Naive thymus-derived CD4-positive, alpha-beta T cell (primary cell): Measurements from ENCODE around the gene SLC40A1. TPM values are rescaled to one million over a fixed set of nuclear protein-coding genes. Genes with fewer than 3 reads are reported as not detected.
A peak's percentile ranks its signal among the peaks of the same experiment; 100 is the strongest.

Experiments
- ATAC-seq: fragments of 150-1000 bp; cut with Tn5 transposase; 2 replicates; pipeline ENCODE4 v1.10.0; 2021; ENCODE audit warnings: mild to moderate bottlenecking, moderate library complexity
- CTCF ChIA-PET: fragments of 350-600 bp; sonication (Branson Sonifier 250); formaldehyde crosslinking; loops from one replicate; lab custom pipeline; 2021; ENCODE audit warnings: antibody characterized with exemption; lab: Charles Lee
- POLR2A ChIA-PET: fragments of 350-600 bp; sonication (Branson Sonifier 250); formaldehyde crosslinking; loops from one replicate; lab custom pipeline; 2021; ENCODE audit warnings: antibody characterized with exemption, inconsistent platforms; lab: Charles Lee
- DNase-seq, 9 donors: peaks; one replicate each; pipeline versions ENCODE4 v3.0.0 to v3.0.0-alpha.2; 2020 to 2022; ENCODE audit warnings: mixed read lengths in 1 of 9
- H3K27ac ChIP-seq: one replicate; pipeline ENCODE4 v1.7.0; 2013; ENCODE audit warnings: mild to moderate bottlenecking, low read depth, low read length, moderate library complexity
- H3K27me3 ChIP-seq, 2 donors: one replicate each; pipeline ENCODE4 v1.7.0; 2013; ENCODE audit warnings: low read length in 2 of 2, mild to moderate bottlenecking in 2 of 2, moderate library complexity in 2 of 2; ENCODE audit not compliant: control insufficient read depth in 2 of 2, insufficient read depth in 2 of 2
- H3K36me3 ChIP-seq, 3 experiments: 1 replicate in 2 of 3; 2 replicates in 1 of 3; pipeline ENCODE4 v1.7.0; 2013; ENCODE audit warnings: low read length in 3 of 3, mild to moderate bottlenecking in 3 of 3, moderate library complexity in 1 of 3; ENCODE audit not compliant: insufficient read depth in 3 of 3, control insufficient read depth in 2 of 3
- H3K4me1 ChIP-seq, 2 donors: one replicate each; pipeline ENCODE4 v1.7.0; 2013; ENCODE audit warnings: low read length in 2 of 2, mild to moderate bottlenecking in 2 of 2, moderate library complexity in 1 of 2; ENCODE audit not compliant: control insufficient read depth in 2 of 2, insufficient read depth in 2 of 2
- H3K4me3 ChIP-seq: 2 replicates; pipeline ENCODE4 v1.7.0; 2013; ENCODE audit warnings: mild to moderate bottlenecking, low read length
- H3K9me3 ChIP-seq, 3 experiments: 1 replicate in 2 of 3; 2 replicates in 1 of 3; pipeline ENCODE4 v1.7.0; 2013; ENCODE audit warnings: low read length in 3 of 3; ENCODE audit not compliant: control insufficient read depth in 2 of 3
- H3K27ac Mint-ChIP-seq, 9 donors: one replicate each; pipeline ENCODE4 v1.8.0; 2020 to 2022; ENCODE audit warnings: mixed read lengths in 9 of 9, mild to moderate bottlenecking in 8 of 9, moderate library complexity in 5 of 9, inconsistent platforms in 2 of 9
- H3K27me3 Mint-ChIP-seq, 5 donors: one replicate each; pipeline ENCODE4 v1.8.0; 2021 to 2022; ENCODE audit warnings: mixed read lengths in 5 of 5, mild to moderate bottlenecking in 1 of 5
- H3K36me3 Mint-ChIP-seq, 5 donors: one replicate each; pipeline ENCODE4 v1.8.0; 2020 to 2022; ENCODE audit warnings: mixed read lengths in 5 of 5, mild to moderate bottlenecking in 3 of 5, inconsistent platforms in 1 of 5
- H3K4me1 Mint-ChIP-seq, 7 donors: one replicate each; pipeline ENCODE4 v1.8.0; 2020 to 2022; ENCODE audit warnings: mixed read lengths in 7 of 7, mild to moderate bottlenecking in 3 of 7, inconsistent platforms in 1 of 7
- H3K4me3 Mint-ChIP-seq, 10 donors: one replicate each; pipeline ENCODE4 v1.8.0; 2020 to 2022; ENCODE audit warnings: mild to moderate bottlenecking in 10 of 10, mixed read lengths in 10 of 10, moderate library complexity in 6 of 10, inconsistent platforms in 2 of 10
- H3K9me3 Mint-ChIP-seq, 11 donors: one replicate each; pipeline ENCODE4 v1.8.0; 2020 to 2022; ENCODE audit warnings: mixed read lengths in 11 of 11, mild to moderate bottlenecking in 4 of 11, inconsistent platforms in 1 of 11, moderate library complexity in 1 of 11
- intact Hi-C, 2 donors: fragments of 100-400 bp; cut with micrococcal nuclease; formaldehyde crosslinking; loops; one replicate each; pipeline ENCODE4 v1.15.1; 2023
- polyA plus RNA-seq, 2 donors: library from polyadenylated mRNA; unstranded; fragments of 300-500 nt; fragmentation: Illumina TruSeq; gene quantifications; one replicate each; pipeline ENCODE4 v1.2.3, GENCODE V29; 2021
- total RNA-seq, 6 experiments: library from RNA in 5 of 6; stranded (reverse) in 5 of 6; gene quantifications; 1 replicate in 5 of 6; 2 replicates in 1 of 6; pipeline ENCODE4 v1.2.3 and lab custom pipeline; 2021 to 2026

The SLC40A1 gene
- total and polyA plus RNA-seq, 7 experiments from 2014 or later, result 4.2 to 117 (median 36.1) TPM

GRCh38 chr2:189578272-189578950 is 2.2 kb downstream of the SLC40A1 start:
- peak overlapping the region in 9 of 10 donors; percentile 5 to 100 (median 92) for H3K4me3 Mint-ChIP-seq
- ChIA-PET CTCF (interaction anchor here (0.6 kb wide), 1 partner anchor 120 kb away, joined by 5 read pairs; no protein-coding TSS in a partner anchor), POLR2A (interaction anchor here (3.4 kb wide), 1 partner anchor 8 kb away, joined by 40 read pairs; no protein-coding TSS in a partner anchor)
- no peaks in the 10 kb centered on the region for H3K9me3 Mint-ChIP-seq
- DNase-seq (no peak), ATAC-seq (no peak)
- H3K36me3 Mint-ChIP-seq, result peaks cover 3 to 20% (median 10%) of the 10 kb centered on the region in 5 donors
- peaks cover 0 to 24% of the 10 kb centered on the region in 2 donors for H3K4me1 ChIP-seq
- H3K27me3 ChIP-seq, result peaks cover 0 to 5% of the 10 kb centered on the region in 2 donors
- peak overlapping the region in 7 of 9 donors; percentile 3 to 98 (median 83) for H3K27ac Mint-ChIP-seq
- H3K36me3 ChIP-seq, result no peaks in the 10 kb centered on the region
- H3K4me1 Mint-ChIP-seq, result peaks cover 24 to 86% (median 73%) of the 10 kb centered on the region in 7 donors
- no peaks in the 10 kb centered on the region for H3K9me3 ChIP-seq
- H3K4me3 ChIP-seq, result no peak overlapping the region
- H3K27ac ChIP-seq, result peak overlapping the region; percentile 16
- intact Hi-C loops, result loop anchor here in 1 of 2 donors (10.0 kb wide), 1 partner anchor 1066 kb away; the partner anchor contains the start of gene NAB1
- H3K27me3 Mint-ChIP-seq, result peaks cover 0 to 36% (median 0%) of the 10 kb centered on the region in 5 donors

GRCh38 chr2:189577121-189577520 is 3.5 kb downstream of the SLC40A1 start:
- ChIA-PET POLR2A (interaction anchor here (0.7 kb wide), 2 partner anchors 11 kb away, joined by 3 to 6 read pairs; no protein-coding TSS in a partner anchor), CTCF (no interaction called here)
- peak overlapping the region in 8 of 9 donors; percentile 56 to 98 (median 80) for H3K27ac Mint-ChIP-seq
- Histone ChIP-seq H3K4me1 (peaks cover 0 to 24% of the 10 kb centered on the region in 2 donors), H3K27ac (no peak overlapping the region), H3K9me3 (no peaks in the 10 kb centered on the region), H3K27me3 (peaks cover 0 to 5% of the 10 kb centered on the region in 2 donors), H3K36me3 (no peaks in the 10 kb centered on the region), H3K4me3 (no peak overlapping the region)
- ATAC-seq (no peak), DNase-seq (no peak)
- H3K4me1 Mint-ChIP-seq, result peaks cover 19 to 92% (median 77%) of the 10 kb centered on the region in 7 donors
- no peaks in the 10 kb centered on the region for H3K9me3 Mint-ChIP-seq
- intact Hi-C loops, result loop anchor here in 1 of 2 donors (10.0 kb wide), 1 partner anchor 1068 kb away; the partner anchor contains the start of gene NAB1
- peak overlapping the region in 8 of 10 donors; percentile 2 to 100 (median 52) for H3K4me3 Mint-ChIP-seq
- peaks cover 0 to 24% (median 0%) of the 10 kb centered on the region in 5 donors for H3K27me3 Mint-ChIP-seq
- peaks cover 3 to 33% (median 18%) of the 10 kb centered on the region in 5 donors for H3K36me3 Mint-ChIP-seq

GRCh38 chr2:189576396-189576795 is 4.2 kb downstream of the SLC40A1 start:
- Mint-ChIP-seq H3K36me3 (peaks cover 3 to 34% (median 19%) of the 10 kb centered on the region in 5 donors), H3K27me3 (peaks cover 0 to 17% (median 0%) of the 10 kb centered on the region in 5 donors), H3K27ac (peak overlapping the region in 7 of 9 donors; percentile 2 to 98 (median 61)), H3K4me1 (peaks cover 12 to 86% (median 71%) of the 10 kb centered on the region in 7 donors), H3K4me3 (peak overlapping the region in 5 of 10 donors; percentile 5 to 100 (median 18)), H3K9me3 (no peaks in the 10 kb centered on the region)
- Histone ChIP-seq H3K4me1 (peaks cover 0 to 17% of the 10 kb centered on the region in 2 donors), H3K27ac (peak overlapping the region; percentile 22), H3K36me3 (no peaks in the 10 kb centered on the region), H3K27me3 (peaks cover 0 to under 1% of the 10 kb centered on the region in 2 donors), H3K9me3 (no peaks in the 10 kb centered on the region), H3K4me3 (no peak overlapping the region)
- ATAC-seq (no peak), DNase-seq (no peak)
- POLR2A ChIA-PET, result interaction anchor here (0.7 kb wide), 2 partner anchors 10 to 13 kb away, joined by 3 read pairs; no protein-coding TSS in a partner anchor
- CTCF ChIA-PET, result no interaction called here
- intact Hi-C loops, result loop anchor here in 1 of 2 donors (10.0 kb wide), 1 partner anchor 1068 kb away; the partner anchor contains the start of gene NAB1

- DNase-seq (peak in 3 of 9 donors; percentile 10 to 26 (median 18)), ATAC-seq (peak; percentile 40)
- H3K27me3 Mint-ChIP-seq, result peaks cover 0 to 10% (median 0%) of the 10 kb centered on the region in 5 donors
- H3K4me3 Mint-ChIP-seq, result peak overlapping the region in 8 of 10 donors; percentile 18 to 100 (median 48)
- Histone ChIP-seq H3K9me3 (no peaks in the 10 kb centered on the region), H3K4me3 (no peak overlapping the region), H3K27me3 (no peaks in the 10 kb centered on the region), H3K27ac (peak overlapping the region; percentile 55), H3K4me1 (peaks cover 0 to 16% of the 10 kb centered on the region in 2 donors), H3K36me3 (no peaks in the 10 kb centered on the region)
- peak overlapping the region in 8 of 9 donors; percentile 61 to 98 (median 87) for H3K27ac Mint-ChIP-seq
- intact Hi-C loops, result loop anchor here in 1 of 2 donors (10.0 kb wide), 1 partner anchor 1070 kb away; the partner anchor contains the start of gene NAB1
- POLR2A ChIA-PET, result no interaction called here
- no peaks in the 10 kb centered on the region for H3K9me3 Mint-ChIP-seq
- CTCF ChIA-PET, result interaction anchor here (0.5 kb wide), 1 partner anchor 186 kb away, joined by 3 read pairs; no protein-coding TSS in a partner anchor
- H3K36me3 Mint-ChIP-seq, result peaks cover 6 to 34% (median 19%) of the 10 kb centered on the region in 5 donors
- peaks cover 4 to 87% (median 70%) of the 10 kb centered on the region in 7 donors for H3K4me1 Mint-ChIP-seq
Measured at GRCh38 chr2:189574793-189575475, 5.7 kb downstream of the SLC40A1 start.

- DNase-seq (no peak), ATAC-seq (no peak)
- H3K36me3 ChIP-seq, result no peaks in the 10 kb centered on the region
- peak overlapping the region in 1 of 10 donors; percentile 14 for H3K4me3 Mint-ChIP-seq
- H3K27ac ChIP-seq, result peak overlapping the region; percentile 17
- H3K27ac Mint-ChIP-seq, result peak overlapping the region in 7 of 9 donors; percentile 21 to 99 (median 57)
- no peak overlapping the region for H3K4me3 ChIP-seq
- H3K9me3 ChIP-seq, result no peaks in the 10 kb centered on the region
- peaks cover 0 to 3% (median 0%) of the 10 kb centered on the region in 11 donors for H3K9me3 Mint-ChIP-seq
- intact Hi-C loops, result loop anchor here in 1 of 2 donors (1.0 to 10.0 kb wide), 2 partner anchors 10 to 1074 kb away; partner anchors contain the start of genes NAB1 and SLC40A1
- peaks cover 6 to 46% (median 43%) of the 10 kb centered on the region in 5 donors for H3K36me3 Mint-ChIP-seq
- H3K4me1 Mint-ChIP-seq, result peaks cover 14 to 81% (median 60%) of the 10 kb centered on the region in 7 donors
- no peaks in the 10 kb centered on the region for H3K27me3 Mint-ChIP-seq
- H3K4me1 ChIP-seq, result peaks cover 0 to 23% of the 10 kb centered on the region in 2 donors
- no peaks in the 10 kb centered on the region for H3K27me3 ChIP-seq
- CTCF ChIA-PET, result interaction anchor here (0.7 to 1.1 kb wide), 2 partner anchors 83 to 89 kb away, joined by 3 read pairs; no protein-coding TSS in a partner anchor
- POLR2A ChIA-PET, result interaction anchor here (0.7 to 5.5 kb wide), 2 partner anchors 9 to 19 kb away, joined by 3 to 40 read pairs; partner anchors contain the start of gene SLC40A1
Measured at GRCh38 chr2:189570570-189571031, 10.0 kb downstream of the SLC40A1 start.
